ENCODE data around the gene CAMSAP3. TPM values are rescaled to one million over a fixed set of nuclear protein-coding genes. Genes with fewer than 3 reads are reported as not detected.

The CAMSAP3 gene
- total RNA-seq, 1 donor from 2014 or later, result 12.6 TPM

DNA sequence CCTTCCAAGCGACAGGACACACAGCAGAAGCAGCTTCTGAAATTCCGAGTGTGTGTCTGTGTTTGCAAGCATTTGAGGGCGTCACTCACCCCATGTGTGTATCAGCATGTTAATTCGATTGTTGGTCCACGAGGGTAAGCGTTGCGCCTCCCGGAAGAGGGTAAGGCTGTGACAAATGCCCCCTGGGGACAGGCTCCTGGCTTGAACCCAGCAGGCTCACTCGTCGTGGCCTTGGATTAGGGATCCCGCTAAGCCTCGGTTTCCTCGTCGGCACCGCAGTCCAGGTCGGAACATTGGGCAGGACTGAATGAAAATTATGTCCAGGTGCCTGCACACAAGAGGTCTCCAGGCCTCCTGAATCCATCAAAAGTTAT is 40.6 kb downstream of the CAMSAP3 start:
- peaks cover 3% of the 10 kb centered on the region for H3K27me3 ChIP-seq (ENCODE audit: control insufficient read depth, insufficient read depth, low read length)
- no peaks in the 10 kb centered on the region for H3K36me3 ChIP-seq (ENCODE audit: control insufficient read depth, insufficient read depth, low read length)
- peak overlapping the region; percentile 78 for H3K4me3 ChIP-seq (ENCODE audit: low read depth, low read length)
- TF ChIP-seq, protein P1, sequence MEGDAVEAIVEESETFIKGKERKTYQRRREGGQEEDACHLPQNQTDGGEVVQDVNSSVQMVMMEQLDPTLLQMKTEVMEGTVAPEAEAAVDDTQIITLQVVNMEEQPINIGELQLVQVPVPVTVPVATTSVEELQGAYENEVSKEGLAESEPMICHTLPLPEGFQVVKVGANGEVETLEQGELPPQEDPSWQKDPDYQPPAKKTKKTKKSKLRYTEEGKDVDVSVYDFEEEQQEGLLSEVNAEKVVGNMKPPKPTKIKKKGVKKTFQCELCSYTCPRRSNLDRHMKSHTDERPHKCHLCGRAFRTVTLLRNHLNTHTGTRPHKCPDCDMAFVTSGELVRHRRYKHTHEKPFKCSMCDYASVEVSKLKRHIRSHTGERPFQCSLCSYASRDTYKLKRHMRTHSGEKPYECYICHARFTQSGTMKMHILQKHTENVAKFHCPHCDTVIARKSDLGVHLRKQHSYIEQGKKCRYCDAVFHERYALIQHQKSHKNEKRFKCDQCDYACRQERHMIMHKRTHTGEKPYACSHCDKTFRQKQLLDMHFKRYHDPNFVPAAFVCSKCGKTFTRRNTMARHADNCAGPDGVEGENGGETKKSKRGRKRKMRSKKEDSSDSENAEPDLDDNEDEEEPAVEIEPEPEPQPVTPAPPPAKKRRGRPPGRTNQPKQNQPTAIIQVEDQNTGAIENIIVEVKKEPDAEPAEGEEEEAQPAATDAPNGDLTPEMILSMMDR (IDR thresholded peaks at IDR 0.05; ENCODE audit: insufficient read depth, low read length, poor library complexity, severe bottlenecking), result no peak
- no peak for DNase-seq (ENCODE audit: low read depth)

DNA sequence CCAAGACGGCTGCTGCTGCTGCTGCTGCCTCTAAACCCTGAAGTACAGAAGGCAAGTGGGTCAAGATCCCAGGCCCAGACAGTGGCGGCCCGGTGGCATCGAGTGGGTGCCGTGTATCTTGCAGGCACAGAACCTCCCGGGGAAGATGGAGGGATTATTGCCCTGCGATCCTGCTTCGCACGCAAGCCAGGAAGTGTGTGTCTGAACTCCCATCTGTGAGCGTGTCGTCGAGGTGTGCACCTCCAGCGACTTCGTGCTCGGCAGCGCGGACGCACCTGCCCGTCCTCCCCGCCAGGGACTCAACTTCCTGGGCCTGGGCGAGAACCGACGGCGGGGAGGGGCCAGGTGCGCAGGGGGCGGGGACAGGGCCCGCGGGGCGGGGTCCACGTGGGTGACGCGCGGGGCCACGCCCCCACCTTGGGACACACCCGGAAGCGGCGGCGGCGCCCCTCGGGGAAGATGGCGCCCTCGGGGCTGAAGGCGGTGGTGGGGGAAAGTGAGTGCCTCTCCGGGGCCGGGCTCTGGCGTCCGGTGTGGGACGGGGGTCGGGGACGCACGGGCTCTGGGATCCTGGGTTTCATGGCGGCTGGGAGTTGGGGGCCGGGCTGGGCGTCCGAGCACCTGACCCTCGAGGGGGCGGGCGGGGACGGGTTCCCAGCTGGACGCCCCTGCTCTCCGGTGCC is 41.2 kb downstream of the CAMSAP3 start, which contains the start of gene STXBP2:
Gene STXBP2 (plus strand): TSS at position 420 of the 683 bp plus-strand sequence. CDS start 40 bp downstream, at position 460.
- DNase-seq (ENCODE audit: low read depth), result no peak
- TF ChIP-seq, protein P1 (IDR thresholded peaks at IDR 0.05; ENCODE audit: insufficient read depth, low read length, poor library complexity, severe bottlenecking), result no peak
- H3K36me3 ChIP-seq (ENCODE audit: control insufficient read depth, insufficient read depth, low read length), result no peaks in the 10 kb centered on the region
- H3K27me3 ChIP-seq (ENCODE audit: control insufficient read depth, insufficient read depth, low read length), result peaks cover 3% of the 10 kb centered on the region
- peak within 1 kb of the TSS; percentile 78 for H3K4me3 ChIP-seq (ENCODE audit: low read depth, low read length)

DNA sequence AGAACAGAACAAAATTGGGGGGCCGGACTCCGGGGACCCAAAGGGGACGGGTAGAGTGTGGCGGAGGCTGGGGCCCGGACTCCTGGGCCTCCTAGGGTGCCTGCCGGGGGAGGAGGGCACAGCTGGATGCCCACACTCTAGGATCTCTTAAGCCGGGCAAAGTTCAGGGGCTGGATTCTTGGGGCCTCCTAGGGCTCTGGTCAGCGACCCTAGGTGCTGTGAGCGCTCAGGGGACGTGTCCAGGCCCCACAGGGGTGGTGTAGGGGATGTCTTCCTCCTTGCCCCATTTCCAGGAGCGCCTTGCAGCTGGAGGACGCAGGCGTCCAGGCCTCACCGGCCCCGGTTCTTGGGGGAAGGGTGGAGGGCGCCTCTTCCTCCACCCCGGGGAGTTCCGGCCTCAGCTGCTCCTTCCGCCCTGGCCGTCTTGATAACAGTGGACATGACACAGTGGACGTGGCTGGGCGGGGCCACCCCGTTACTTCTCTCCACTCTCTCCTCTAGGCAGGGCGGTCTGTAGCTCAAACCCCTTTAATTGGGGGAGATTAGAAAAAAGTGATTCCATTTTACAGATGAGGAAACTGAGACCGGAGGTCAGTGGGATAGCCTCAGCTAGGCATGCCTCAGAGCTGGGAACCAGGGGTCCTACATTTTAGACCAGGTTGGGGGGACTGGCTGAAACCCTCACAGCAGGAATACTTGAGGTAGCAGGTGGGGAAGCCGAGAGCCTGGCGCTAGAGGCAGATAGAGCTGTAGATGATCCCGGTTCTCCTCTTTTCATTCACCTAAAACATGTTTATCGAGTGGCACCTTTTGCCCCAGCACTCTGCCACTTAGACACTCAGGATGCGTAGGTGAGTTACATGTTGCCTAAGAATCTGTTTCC is 42.0 kb downstream of the CAMSAP3 start:
- peak overlapping the region; percentile 78 for H3K4me3 ChIP-seq (ENCODE audit: low read depth, low read length)
- no peaks in the 10 kb centered on the region for H3K36me3 ChIP-seq (ENCODE audit: control insufficient read depth, insufficient read depth, low read length)
- TF ChIP-seq, protein P1 (IDR thresholded peaks at IDR 0.05; ENCODE audit: insufficient read depth, low read length, poor library complexity, severe bottlenecking), result no peak
- H3K27me3 ChIP-seq (ENCODE audit: control insufficient read depth, insufficient read depth, low read length), result peaks cover 3% of the 10 kb centered on the region
- DNase-seq (ENCODE audit: low read depth), result no peak

DNA sequence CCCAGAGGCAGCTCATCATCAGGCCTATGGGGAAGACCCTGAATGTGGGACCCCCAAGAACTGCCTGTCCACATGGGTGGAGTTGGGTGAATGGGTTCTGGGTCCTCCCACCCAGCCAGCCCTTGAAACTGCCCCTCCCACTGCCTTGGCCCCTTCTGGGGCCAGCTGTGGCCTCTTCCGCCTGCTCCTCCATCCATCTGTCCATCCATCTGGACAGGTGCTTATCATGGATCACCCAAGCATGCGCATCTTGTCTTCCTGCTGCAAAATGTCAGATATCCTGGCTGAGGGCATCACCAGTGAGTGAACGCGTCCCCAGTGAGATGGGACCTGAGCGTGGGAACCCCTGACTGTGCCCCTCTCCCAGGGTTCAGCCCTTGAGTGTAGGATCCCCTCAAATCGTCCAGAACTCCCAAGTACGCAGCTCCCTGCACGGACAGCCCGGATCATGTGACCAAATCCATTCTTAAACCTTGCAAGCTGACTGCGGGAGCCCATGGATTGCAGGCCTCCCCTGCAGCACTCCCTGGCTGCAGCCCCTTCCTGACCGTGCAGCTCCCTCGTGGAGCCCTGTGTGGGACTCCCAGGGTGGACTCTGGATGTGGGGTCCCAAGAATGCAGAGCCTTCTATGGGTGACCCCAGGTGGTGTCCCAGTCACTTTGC is 43.3 kb downstream of the CAMSAP3 start:
- no peak for DNase-seq (ENCODE audit: low read depth)
- H3K4me3 ChIP-seq (ENCODE audit: low read depth, low read length), result no peak overlapping the region
- H3K27me3 ChIP-seq (ENCODE audit: control insufficient read depth, insufficient read depth, low read length), result peaks cover 3% of the 10 kb centered on the region
- TF ChIP-seq, protein P1 (IDR thresholded peaks at IDR 0.05; ENCODE audit: insufficient read depth, low read length, poor library complexity, severe bottlenecking), result no peak
- no peaks in the 10 kb centered on the region for H3K36me3 ChIP-seq (ENCODE audit: control insufficient read depth, insufficient read depth, low read length)

DNA sequence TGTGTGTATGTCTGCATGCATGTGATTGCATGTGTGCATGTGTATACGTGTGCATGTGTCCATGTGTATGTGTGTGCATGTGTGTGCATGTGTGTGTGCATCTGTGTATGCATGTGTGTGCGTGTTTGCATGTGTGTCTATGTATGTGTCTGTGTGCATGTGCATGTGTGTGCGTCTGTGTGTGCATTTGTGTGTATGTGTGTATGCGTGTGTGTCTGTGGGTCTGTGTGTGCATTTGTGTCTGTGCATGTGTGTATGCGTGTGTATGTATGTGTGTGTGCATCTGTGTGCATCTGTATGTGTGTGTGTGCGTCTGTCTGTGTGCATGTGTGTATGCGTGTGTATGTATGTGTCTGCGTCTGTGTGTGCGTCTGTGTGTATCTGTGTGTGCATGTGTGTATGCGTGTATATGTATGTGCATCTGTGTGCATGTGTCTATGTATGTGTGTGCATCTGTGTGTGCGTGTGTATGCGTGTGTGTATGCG is 44.2 kb downstream of the CAMSAP3 start:
- TF ChIP-seq, protein P1 (IDR thresholded peaks at IDR 0.05; ENCODE audit: insufficient read depth, low read length, poor library complexity, severe bottlenecking), result no peak

More for the DNA sequence above, 44.2 kb downstream of the CAMSAP3 start:
- DNase-seq (ENCODE audit: low read depth), result no peak
- peaks cover 3% of the 10 kb centered on the region for H3K27me3 ChIP-seq (ENCODE audit: control insufficient read depth, insufficient read depth, low read length)
- no peaks in the 10 kb centered on the region for H3K36me3 ChIP-seq (ENCODE audit: control insufficient read depth, insufficient read depth, low read length)
- H3K4me3 ChIP-seq (ENCODE audit: low read depth, low read length), result no peak overlapping the region

Data from kidney epithelial cell (primary cell).